ENCODE results near the gene STX8. TPM values are rescaled to one million over a fixed set of nuclear protein-coding genes. Genes with fewer than 3 reads are reported as not detected.

Gene STX8
- total RNA-seq, 1 donor from 2014 or later, result 57.8 TPM

DNA sequence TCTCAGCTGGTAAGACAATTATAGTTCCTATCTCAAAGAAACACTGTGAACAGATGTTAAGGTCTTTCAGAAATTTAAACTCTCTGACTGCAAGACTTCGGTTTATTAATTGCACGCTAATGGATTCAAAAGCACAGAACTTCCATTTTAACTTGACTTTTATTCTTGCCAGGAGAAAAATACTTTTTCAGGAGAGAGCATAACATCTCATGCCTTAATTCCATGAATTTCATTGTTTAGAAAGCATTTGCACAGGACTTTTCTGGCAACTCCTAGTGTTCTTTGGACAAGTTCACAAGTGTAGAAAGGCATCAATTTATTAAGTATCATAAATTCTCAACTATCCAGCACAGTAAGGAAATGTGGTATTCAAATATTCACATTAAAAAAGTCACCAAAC is 22.4 kb downstream of the STX8 start:
- H3K4me1 ChIP-seq, result no peaks in the 10 kb centered on the region
- peaks cover 30% of the 10 kb centered on the region for H3K36me3 ChIP-seq
- H3K9me3 ChIP-seq, result no peaks in the 10 kb centered on the region
- ATAC-seq (no peak), DNase-seq (no peak)
- no peaks in the 10 kb centered on the region for H3K27me3 ChIP-seq (ENCODE audit: low read depth)
- intact Hi-C loops (cut with DNase I), result no loop called here
- no peak for TF ChIP-seq CTCF (IDR thresholded peaks at IDR 0.05)
- H3K4me3 ChIP-seq, result no peak overlapping the region
- H3K27ac ChIP-seq, result no peak overlapping the region

- H3K9me3 ChIP-seq, result no peaks in the 10 kb centered on the region
- no peak overlapping the region for H3K27ac ChIP-seq
- no peak for ATAC-seq
- no peak overlapping the region for H3K4me3 ChIP-seq
- intact Hi-C loops (cut with DNase I), result no loop called here
- TF ChIP-seq CTCF (IDR thresholded peaks at IDR 0.05), result no peak
- H3K27me3 ChIP-seq (ENCODE audit: low read depth), result no peaks in the 10 kb centered on the region
- peaks cover 13% of the 10 kb centered on the region for H3K36me3 ChIP-seq
- no peak for DNase-seq
- H3K4me1 ChIP-seq, result no peaks in the 10 kb centered on the region
These were observed 26.4 kb downstream of the STX8 start for GRCh38 chr17:9549215-9549614.

- intact Hi-C loops (cut with DNase I), result no loop called here
- DNase-seq (no peak), ATAC-seq (no peak)
- no peak overlapping the region for H3K27ac ChIP-seq
- TF ChIP-seq CTCF (IDR thresholded peaks at IDR 0.05), result no peak
- no peaks in the 10 kb centered on the region for H3K27me3 ChIP-seq (ENCODE audit: low read depth)
- peaks cover 7% of the 10 kb centered on the region for H3K36me3 ChIP-seq
- H3K4me3 ChIP-seq, result no peak overlapping the region
- H3K4me1 ChIP-seq, result no peaks in the 10 kb centered on the region
- no peaks in the 10 kb centered on the region for H3K9me3 ChIP-seq
These were observed 31.4 kb downstream of the STX8 start for GRCh38 chr17:9544221-9544620.

DNA sequence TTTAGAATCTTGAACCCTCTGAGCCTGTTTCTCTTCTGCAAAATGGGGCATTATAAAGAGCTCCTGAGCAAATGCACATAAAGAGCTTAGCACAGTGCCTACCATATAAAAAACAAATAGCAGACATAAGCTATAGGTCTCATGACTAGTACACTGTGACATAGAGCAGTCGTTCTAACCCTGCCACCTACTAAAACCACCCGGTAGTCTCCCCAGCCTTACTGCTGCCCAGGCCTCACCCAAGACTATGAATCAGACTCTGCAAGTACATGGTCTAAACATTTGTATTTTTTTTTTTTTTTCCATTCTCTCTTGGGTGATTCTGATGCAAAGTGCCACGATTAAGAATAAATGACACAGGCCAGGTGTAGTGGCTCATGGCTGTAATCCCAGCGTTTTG is 33.9 kb downstream of the STX8 start:
- H3K4me3 ChIP-seq, result no peak overlapping the region
- no peak overlapping the region for H3K27ac ChIP-seq
- no peaks in the 10 kb centered on the region for H3K27me3 ChIP-seq (ENCODE audit: low read depth)
- ATAC-seq, result no peak
- intact Hi-C loops (cut with DNase I), result no loop called here
- H3K4me1 ChIP-seq, result no peaks in the 10 kb centered on the region
- DNase-seq, result no peak
- H3K9me3 ChIP-seq, result no peaks in the 10 kb centered on the region
- TF ChIP-seq CTCF (IDR thresholded peaks at IDR 0.05), result no peak
- peaks cover 7% of the 10 kb centered on the region for H3K36me3 ChIP-seq

DNA sequence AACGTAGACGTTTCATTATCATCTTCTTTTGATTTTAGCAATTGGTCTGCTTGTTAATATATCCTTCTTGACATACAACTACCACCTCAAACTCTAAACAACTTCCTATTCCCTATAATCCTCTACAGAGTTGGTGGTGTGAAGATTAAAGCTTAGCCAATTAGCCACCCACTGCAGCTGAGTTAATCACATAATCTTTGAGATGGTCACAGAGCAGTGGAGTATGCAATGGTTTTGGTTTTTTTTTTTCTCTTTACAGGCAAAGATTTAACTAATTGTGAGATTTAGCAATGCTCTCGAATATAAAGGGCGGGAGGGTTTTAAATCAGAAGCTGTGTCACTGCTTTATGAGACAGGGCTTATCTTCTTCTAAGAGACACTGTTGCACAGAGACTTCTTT is 37.0 kb downstream of the STX8 start:
- Histone ChIP-seq H3K27me3 (ENCODE audit: low read depth) (no peaks in the 10 kb centered on the region), H3K4me1 (no peaks in the 10 kb centered on the region), H3K4me3 (no peak overlapping the region), H3K36me3 (peaks cover 7% of the 10 kb centered on the region), H3K9me3 (no peaks in the 10 kb centered on the region), H3K27ac (no peak overlapping the region)
- ATAC-seq (no peak), DNase-seq (no peak)
- intact Hi-C loops (cut with DNase I), result no loop called here
- no peak for TF ChIP-seq CTCF (IDR thresholded peaks at IDR 0.05)

Data from lower lobe of right lung (tissue), 2 donors.